ENCODE data around the gene CNBP. TPM values are rescaled to one million over a fixed set of nuclear protein-coding genes. Genes with fewer than 3 reads are reported as not detected.
"Not testable (repeated sequence)": the region's sequence is repeated elsewhere in the genome, so short reads cannot be mapped to it uniquely, and the experiment has no call there.

The CNBP gene
- total and polyA plus RNA-seq, 12 donors: 296 to 804 (median 454) TPM

DNA sequence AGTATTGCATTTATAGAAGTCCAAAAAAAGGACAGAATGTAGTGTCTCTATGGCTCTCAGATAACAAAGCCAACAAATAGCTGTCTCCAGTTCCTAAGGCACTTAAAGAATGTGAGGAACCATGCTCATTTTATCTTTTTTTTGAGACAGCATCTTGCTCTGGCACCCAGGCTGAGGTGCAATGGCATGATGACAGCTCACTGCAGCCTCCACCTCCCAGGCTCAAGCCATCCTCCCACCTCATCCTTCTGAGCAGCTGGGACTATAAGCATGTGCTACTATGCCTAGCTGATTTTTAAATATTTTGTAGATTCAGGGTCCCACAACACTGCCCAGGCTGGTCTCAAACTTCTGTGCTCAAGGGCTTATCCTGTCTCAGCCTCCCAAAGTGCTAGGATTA lies 38.9 kb downstream of the CNBP start:
- TF ChIP-seq, protein P1, sequence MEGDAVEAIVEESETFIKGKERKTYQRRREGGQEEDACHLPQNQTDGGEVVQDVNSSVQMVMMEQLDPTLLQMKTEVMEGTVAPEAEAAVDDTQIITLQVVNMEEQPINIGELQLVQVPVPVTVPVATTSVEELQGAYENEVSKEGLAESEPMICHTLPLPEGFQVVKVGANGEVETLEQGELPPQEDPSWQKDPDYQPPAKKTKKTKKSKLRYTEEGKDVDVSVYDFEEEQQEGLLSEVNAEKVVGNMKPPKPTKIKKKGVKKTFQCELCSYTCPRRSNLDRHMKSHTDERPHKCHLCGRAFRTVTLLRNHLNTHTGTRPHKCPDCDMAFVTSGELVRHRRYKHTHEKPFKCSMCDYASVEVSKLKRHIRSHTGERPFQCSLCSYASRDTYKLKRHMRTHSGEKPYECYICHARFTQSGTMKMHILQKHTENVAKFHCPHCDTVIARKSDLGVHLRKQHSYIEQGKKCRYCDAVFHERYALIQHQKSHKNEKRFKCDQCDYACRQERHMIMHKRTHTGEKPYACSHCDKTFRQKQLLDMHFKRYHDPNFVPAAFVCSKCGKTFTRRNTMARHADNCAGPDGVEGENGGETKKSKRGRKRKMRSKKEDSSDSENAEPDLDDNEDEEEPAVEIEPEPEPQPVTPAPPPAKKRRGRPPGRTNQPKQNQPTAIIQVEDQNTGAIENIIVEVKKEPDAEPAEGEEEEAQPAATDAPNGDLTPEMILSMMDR (IDR thresholded peaks at IDR 0.05): no peak
- Histone ChIP-seq H3K4me3 (no peak overlapping the region), H3K36me3 (replicated peaks in 1 of 2) (peaks cover 0 to 48% of the 10 kb centered on the region in 2 donors), H3K9me3 (replicated peaks in 1 of 3) (no peaks in the 10 kb centered on the region), H3K27ac (no peak overlapping the region), H3K4me1 (replicated peaks in 1 of 2) (no peaks in the 10 kb centered on the region), H3K27me3 (no peaks in the 10 kb centered on the region)
- no peak for DNase-seq
- intact Hi-C loops (cut with DNase I): loop anchor here in 1 of 2 donors (10.0 kb wide), 2 partner anchors 170 to 1070 kb away; no protein-coding TSS in a partner anchor

DNA sequence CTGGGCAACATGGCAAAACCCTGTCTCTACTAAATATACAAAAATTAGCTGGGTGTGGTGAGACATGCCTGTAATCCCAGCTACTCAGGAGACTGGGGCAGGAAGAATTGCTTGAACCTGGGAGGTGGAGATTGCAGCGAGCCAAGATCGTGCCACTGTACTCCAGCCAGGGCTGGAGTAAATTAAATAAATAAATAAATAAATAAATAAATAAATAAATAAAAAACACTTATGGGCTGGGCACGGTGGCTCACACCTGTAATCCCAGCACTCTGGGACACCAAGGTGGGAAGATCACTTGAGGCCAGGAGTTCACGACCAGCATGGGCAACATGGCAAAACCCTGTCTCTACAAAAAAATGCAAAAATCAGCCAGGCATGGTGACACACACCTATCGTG lies 42.7 kb downstream of the CNBP start:
- H3K27ac ChIP-seq; H3K9me3 ChIP-seq (replicated peaks in 1 of 3); H3K4me3 ChIP-seq; H3K4me1 ChIP-seq (replicated peaks in 1 of 2); H3K27me3 ChIP-seq: not testable (repeated sequence)
- DNase-seq: peak in 1 of 7 donors; percentile 0
- WGBS, 4 donors: 89 to 96% (median 93%) methylated on average over 5 of the region's 5 CpGs
- peaks cover 0 to 75% of the 10 kb centered on the region in 2 donors for H3K36me3 ChIP-seq (replicated peaks in 1 of 2)
- intact Hi-C loops (cut with DNase I): loop anchor here in 1 of 2 donors (10.0 kb wide), 2 partner anchors 166 to 1066 kb away; no protein-coding TSS in a partner anchor

DNA sequence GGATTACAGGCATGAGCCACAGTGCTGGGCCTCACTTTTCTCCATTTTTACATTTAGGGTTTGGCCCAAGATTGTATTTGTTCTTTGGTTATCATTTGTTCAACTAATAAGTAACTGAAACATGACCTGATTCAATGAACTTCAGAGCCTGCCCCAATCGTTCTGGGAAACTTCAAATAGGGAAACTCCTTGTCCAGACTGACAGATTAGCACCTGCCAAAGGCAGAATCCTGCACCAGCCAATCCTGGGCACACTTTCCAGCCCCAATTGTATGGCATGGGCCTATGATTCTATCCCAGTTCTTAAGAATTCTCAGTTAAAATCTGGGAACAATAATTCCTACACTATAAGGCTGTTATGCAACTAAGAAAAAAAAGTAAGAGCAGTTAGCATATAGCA lies 43.8 kb downstream of the CNBP start:
- no peak overlapping the region for H3K27ac ChIP-seq
- H3K4me3 ChIP-seq: no peak overlapping the region
- H3K36me3 ChIP-seq (replicated peaks in 1 of 2): peaks cover 0 to 72% of the 10 kb centered on the region in 2 donors
- 59 to 82% (median 80%) methylated on average over 1 of the region's 1 CpG for WGBS, 4 donors
- DNase-seq: peak in 1 of 7 donors; percentile 23
- H3K4me1 ChIP-seq (replicated peaks in 1 of 2): no peaks in the 10 kb centered on the region
- no peaks in the 10 kb centered on the region for H3K27me3 ChIP-seq
- intact Hi-C loops (cut with DNase I): loop anchor here in 1 of 2 donors (10.0 kb wide), 2 partner anchors 165 to 1065 kb away; no protein-coding TSS in a partner anchor
- H3K9me3 ChIP-seq (replicated peaks in 1 of 3): no peaks in the 10 kb centered on the region
- no peak for TF ChIP-seq POLR2A (IDR thresholded peaks at IDR 0.05)
- TF ChIP-seq, protein P1 (IDR thresholded peaks at IDR 0.05): no peak

DNA sequence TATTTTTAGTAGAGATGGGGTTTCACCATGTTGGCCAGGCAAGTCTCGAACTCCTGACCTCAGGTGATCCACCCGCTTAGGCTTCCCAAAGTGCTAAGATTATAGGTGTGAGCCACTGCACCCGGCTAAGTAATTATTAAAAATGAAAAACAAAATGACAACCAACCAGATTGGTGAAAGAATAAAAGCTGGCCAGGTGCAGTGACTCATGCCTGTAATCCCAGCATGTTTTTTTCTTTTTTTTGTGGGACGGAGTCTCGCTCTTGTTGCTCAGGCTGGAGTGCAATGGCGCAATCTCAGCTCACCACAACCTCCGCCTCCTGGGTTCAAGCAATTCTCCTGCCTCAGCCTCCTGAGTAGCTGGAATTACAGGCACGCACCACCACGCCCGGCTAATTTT lies 47.4 kb downstream of the CNBP start:
- H3K9me3 ChIP-seq (replicated peaks in 1 of 3); intact Hi-C loops (cut with DNase I); H3K27me3 ChIP-seq; H3K4me3 ChIP-seq; H3K27ac ChIP-seq; H3K4me1 ChIP-seq (replicated peaks in 1 of 2): not testable (repeated sequence)
- peak in 1 of 7 donors; percentile 1 for DNase-seq
- 90 to 94% (median 93%) methylated on average over 10 of the region's 10 CpGs for WGBS, 4 donors
- H3K36me3 ChIP-seq (replicated peaks in 1 of 2): peaks cover 0 to 84% of the 10 kb centered on the region in 2 donors

DNA sequence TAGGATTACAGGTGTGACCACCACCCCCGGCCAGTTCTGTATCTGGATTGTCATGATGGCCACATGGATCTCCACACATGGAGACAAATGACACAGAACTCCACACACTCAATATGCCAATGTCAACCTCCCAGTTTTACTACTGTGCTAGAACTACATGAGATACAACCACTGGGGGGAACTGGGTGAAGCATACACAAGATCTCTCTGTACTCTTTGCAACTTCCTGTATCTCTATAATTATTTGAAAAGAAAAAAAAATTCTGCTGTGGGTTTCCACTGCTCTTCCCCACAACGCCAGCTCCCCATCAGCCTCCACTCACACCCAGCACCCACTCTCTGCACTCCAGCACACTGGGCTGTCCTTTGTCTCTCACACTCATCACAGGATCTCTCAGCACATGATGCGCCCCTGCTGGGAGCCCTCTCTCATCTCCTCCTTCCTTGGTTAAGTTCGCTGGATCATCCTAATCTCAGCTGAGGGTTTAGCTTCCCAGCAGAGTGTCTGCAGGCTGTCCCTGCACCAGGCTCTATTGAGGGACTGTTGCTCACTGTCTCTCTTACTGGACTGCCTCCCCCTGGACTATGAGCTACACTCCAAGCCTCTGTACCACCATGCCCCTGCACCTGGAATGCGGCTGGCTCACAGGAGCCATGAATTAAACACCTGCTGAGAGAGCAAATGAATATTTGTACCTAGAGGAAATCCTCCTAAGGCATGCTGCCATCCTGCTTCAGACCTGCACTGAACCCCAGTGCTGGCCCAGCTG lies 51.4 kb downstream of the CNBP start:
- no peak overlapping the region for H3K4me3 ChIP-seq
- no peaks in the 10 kb centered on the region for H3K9me3 ChIP-seq (replicated peaks in 1 of 3)
- H3K27me3 ChIP-seq: no peaks in the 10 kb centered on the region
- intact Hi-C loops (cut with DNase I): no loop called here
- DNase-seq: peak in 1 of 7 donors; percentile 30
- WGBS, 4 donors: 85 to 94% (median 89%) methylated on average over 4 to 5 of the region's 5 CpGs
- H3K36me3 ChIP-seq (replicated peaks in 1 of 2): peaks cover 0 to 90% of the 10 kb centered on the region in 2 donors
- peaks cover 0 to 6% of the 10 kb centered on the region in 2 donors for H3K4me1 ChIP-seq (replicated peaks in 1 of 2)
- TF ChIP-seq, protein P1 (IDR thresholded peaks at IDR 0.05): no peak
- TF ChIP-seq POLR2A (IDR thresholded peaks at IDR 0.05): no peak
- H3K27ac ChIP-seq: no peak overlapping the region
